Hematopoietic multipotent progenitor cell treated with erythropoietin and hydrocortisone succinate and interleukin-3 and kit ligand, for 4 days (in vitro differentiated cells): ENCODE measurements around the gene ANXA10.
"Not testable (repeated sequence)": the region's sequence is repeated elsewhere in the genome, so short reads cannot be mapped to it uniquely, and the experiment has no call there.

ENCODE experiments used
- DNase-seq: peaks from one replicate; pipeline ENCODE4 v3.0.0-alpha.2; 2015

Gene ANXA10

GRCh38 chr4:168163106-168163505, 70.8 kb downstream of the ANXA10 start:
- DNase-seq: no peak

- DNase-seq: no peak
These were observed 71.7 kb downstream of the ANXA10 start for GRCh38 chr4:168164045-168164444.

- DNase-seq: no peak
These were observed 72.7 kb downstream of the ANXA10 start for GRCh38 chr4:168164915-168165548.

DNA sequence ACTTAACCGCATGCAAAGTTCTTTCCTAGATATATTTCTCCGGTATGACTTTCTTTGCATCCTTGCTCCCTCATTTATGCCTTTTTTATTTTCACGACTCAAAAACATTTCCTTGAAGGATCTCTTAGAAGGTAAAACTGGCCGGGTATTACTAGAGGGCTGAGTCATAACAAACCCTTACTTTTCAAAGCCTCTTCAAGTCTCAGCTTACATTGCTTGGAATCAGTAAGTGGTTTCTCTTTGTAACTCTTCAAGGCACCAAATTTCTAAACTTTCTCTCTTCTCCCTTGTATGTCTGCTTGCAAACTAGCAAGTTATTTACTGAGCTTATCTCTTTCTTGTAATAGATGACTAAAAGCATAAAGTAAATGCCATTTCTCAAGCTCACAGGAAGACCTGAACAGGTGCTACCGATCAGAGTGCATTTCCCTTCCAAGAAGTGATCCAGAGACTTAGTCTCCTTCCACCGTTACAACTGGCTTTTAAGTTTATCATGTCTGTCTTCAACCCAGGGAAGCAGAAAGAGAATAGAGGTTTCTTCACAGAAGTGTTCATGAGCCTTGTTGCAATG, 75.5 kb downstream of the ANXA10 start:
- no peak for DNase-seq

DNA sequence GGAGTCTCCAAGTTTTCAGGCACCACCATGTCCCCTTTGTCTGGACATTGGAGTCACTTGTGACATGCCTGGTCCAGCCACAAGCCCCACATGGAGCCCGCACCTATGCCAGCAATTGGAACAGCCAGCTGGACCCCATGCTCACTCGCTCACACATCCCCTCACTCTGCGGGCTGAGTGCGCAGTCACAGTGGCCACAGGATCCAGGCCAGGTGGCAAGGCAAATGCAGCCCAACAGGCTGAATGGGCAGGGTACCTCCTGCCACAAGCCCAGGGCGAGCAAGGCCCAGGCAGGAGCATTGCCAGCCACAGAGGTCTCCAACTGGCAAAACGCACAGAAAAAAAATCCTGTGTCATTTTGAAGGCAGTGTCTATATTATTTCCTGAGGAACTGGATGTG, 82.0 kb downstream of the ANXA10 start:
- no peak for DNase-seq

DNA sequence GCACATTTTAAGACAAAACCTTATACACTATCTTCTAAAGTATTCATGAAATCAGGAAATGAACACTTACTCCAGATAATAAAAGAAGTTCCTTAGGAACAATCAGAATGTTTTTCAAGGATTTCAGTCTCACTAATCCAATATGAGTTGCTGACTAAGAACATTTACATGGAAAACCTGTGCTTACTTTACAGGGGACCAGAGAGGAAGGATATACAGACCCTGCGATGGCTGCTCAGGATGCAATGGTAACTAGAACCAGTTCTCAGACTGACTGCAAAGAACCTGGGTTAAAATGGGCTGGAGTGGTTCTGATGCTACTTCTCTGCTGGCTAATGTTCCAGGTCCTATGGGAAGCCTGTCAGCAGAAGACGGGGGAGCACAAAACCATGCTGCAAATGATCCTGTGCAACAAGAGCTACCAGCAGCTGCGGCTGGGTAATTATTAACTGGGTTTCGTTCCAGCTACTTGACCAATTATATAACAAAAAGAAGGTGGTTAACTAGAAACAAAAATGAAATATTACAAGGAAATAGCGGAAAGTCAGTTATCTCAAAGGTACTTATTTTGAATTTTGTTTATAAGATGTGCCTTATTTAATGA, 85.3 kb downstream of the ANXA10 start:
- DNase-seq: no peak

DNA sequence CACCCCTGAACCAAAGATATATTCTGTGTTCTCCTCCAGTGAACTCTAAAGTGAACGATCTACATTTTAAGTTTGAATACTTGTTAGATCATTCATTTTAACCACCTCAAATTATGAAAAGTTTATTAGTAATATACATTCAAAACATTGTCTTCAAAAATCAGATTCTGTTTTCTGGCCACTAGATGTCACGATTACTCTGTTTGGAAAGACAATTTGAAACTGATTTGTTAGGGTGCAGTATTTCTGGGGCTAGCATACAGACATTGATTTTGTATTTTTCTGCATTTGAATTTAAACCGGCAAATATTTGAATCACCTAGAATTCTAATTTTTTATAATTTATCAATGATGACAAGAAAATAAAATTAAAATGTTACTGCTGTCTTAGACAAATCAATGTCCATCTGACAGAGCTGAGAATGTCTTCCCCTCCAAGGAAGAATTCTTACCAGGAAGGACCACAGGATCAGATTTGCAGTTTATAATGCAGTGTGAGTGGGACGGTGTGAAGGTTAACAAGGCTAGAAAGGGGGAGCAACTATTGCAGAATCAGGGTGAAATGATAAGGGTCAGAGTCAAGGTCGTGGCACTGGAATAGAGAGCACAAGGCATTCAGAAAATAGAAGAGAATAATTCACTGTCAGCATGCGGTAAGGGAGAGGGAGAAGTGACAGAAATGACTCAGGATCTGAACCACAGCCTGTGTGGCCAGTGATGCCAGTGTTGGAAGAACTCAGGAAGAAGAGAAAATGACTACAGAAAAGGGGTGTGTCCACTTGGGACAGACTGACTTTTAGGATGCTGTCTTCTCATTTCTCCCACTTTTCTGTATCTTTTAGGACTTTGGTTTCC, 91.6 kb downstream of the ANXA10 start:
- DNase-seq: peak; percentile 68

- peak; percentile 10 for DNase-seq
These were observed 96.4 kb downstream of the ANXA10 start for GRCh38 chr4:168188754-168189153.

DNA sequence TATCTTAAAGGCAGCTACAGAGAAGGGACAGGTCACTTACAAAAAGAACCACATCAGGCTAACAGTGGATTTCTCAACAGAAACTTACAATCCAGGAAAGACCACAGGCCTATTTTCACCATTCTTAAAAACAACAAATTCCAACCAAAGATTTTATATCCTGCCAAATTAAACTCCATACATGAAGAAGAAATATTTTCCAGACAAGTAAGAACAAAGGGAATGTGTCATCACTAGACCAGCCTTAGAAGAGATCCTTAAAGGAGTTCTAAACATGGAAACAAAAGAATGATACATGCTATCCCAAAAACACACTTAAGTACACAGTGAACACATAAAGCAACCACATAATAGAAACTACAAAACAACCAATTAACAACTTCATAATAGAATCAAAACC, 105.6 kb downstream of the ANXA10 start:
- no peak for DNase-seq

GRCh38 chr4:168199260-168199957, 107.1 kb downstream of the ANXA10 start:
- no peak for DNase-seq

GRCh38 chr4:168200685-168201084, 108.3 kb downstream of the ANXA10 start:
- no peak for DNase-seq

DNA sequence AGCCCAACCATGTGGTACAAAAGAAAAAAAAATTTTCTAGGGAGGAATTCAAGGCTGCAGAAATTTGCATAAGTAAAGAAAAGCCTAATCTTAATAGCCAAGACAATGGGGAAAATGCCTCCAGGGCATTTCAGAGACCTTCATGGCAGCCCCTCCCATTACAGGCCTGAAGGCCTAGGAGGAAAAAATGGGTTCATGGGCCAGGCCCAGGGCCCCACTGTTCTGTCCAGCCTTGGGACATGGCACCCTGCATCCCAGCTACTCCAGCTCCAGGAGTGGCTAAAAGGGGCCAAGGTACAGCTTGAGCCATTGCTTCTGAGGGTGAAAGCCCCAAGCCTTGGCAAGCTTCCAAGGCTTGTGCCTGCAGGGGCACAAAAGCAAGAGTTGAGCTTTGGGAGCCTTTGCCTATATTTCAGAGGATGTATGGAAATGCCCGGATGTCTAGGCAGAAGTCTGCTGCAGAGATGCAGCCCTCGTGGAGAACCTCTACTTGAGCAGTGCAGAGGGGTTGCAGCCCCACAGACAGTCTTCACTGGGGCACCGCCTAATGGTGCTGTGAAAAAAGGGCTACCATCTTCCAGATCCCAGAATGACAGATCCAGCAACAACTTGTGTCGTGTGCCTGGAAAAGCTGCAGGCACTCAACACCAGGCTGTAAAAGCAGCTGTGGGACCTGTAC, 111.0 kb downstream of the ANXA10 start:
- no peak for DNase-seq

GRCh38 chr4:168208957-168209614, 116.7 kb downstream of the ANXA10 start:
- no peak for DNase-seq

DNA sequence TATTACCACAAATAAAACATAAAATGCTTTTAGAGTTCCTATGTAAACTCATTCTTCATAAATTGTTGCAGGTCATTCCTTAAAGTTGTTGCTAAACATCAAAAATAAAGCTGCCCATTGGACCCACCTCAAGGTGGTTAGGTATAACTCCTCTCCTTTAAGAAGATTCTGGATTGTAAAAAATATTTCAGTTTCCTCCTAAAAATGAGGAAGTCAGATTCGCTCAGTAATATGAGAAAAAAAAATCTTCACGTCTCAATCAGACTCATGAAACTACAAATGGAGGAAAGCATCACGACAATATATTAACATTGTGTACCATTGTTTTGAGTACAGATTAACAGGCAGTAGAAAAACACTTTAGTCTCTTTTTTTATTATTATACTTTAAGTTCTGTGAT, 120.3 kb downstream of the ANXA10 start:
- peak; percentile 32 for DNase-seq

- not testable (repeated sequence) for DNase-seq
These were observed 121.2 kb downstream of the ANXA10 start for GRCh38 chr4:168213511-168213910.

DNA sequence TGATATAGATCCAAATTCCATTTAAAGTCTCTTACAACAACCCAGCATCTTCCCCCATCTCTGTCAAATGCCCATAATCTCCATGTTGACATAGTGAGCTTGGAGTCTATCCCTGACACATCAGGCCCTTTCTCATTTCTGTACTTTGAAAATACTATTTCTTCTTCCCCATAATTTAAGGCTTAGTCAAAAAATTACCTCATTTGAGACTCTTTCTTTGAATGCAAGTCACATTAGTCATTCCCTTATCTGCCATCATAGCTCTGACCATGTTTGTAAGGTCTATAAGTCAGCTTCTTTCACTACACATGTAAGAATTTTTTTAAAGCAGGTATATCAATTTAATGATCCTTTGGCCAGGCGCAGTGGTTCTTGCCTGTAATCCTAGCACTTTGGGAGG, 126.3 kb downstream of the ANXA10 start:
- DNase-seq: peak; percentile 13

GRCh38 chr4:168220893-168221292, 128.6 kb downstream of the ANXA10 start:
- no peak for DNase-seq

- peak; percentile 55 for DNase-seq
These were observed 129.0 kb downstream of the ANXA10 start for GRCh38 chr4:168221301-168221700.
